NCI-H146 treated with DMSO at 0.1 percent for 48 hours (cell line): ENCODE results near the gene PPP1R3A.

Experiments used
- DNase-seq: peaks from one replicate; lab custom pipeline; 2025; ENCODE audit not compliant: unreplicated experiment; lab: John Stamatoyannopoulos, UW

PPP1R3A gene

DNA sequence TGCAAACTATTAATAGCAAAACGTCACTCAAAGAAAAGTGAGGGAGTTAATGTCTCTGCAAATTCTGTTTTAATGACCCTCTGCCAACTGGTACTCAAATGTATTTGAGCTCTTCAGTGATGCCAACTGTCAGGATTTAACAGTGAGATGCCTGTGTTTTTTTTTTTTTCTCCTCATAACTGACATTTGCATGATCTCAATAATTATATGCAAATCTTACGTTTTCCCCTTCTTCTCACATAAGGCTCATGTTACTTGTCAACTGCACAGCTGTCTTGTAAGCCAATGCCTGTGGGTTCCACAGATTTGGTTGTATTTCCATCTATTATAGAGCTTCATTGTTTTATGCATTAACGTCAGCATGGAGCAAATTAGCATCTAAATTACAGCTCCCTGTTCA, 38.2 kb downstream of the PPP1R3A start:
- no peak for DNase-seq

GRCh38 chr7:113878394-113878992, 40.3 kb downstream of the PPP1R3A start:
- no peak for DNase-seq

DNA sequence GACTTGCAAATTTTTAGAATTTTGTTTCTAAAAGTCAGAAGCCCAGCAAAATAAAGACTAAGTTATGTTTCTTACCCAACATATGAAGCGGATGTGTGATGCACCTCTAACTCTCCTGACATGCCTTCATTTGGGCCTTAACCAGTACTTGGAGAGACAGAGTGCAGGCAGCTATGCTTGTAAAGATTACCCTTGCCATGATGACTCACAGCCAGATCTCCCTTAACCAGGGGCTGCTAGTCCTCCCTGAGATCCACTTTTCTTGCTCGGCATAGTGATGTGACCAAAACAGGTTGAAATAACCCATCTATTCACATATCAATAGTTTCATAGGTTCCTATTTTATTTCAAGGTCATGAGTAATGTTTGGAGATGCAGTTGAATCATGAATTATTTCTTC, 43.6 kb downstream of the PPP1R3A start:
- no peak for DNase-seq

DNA sequence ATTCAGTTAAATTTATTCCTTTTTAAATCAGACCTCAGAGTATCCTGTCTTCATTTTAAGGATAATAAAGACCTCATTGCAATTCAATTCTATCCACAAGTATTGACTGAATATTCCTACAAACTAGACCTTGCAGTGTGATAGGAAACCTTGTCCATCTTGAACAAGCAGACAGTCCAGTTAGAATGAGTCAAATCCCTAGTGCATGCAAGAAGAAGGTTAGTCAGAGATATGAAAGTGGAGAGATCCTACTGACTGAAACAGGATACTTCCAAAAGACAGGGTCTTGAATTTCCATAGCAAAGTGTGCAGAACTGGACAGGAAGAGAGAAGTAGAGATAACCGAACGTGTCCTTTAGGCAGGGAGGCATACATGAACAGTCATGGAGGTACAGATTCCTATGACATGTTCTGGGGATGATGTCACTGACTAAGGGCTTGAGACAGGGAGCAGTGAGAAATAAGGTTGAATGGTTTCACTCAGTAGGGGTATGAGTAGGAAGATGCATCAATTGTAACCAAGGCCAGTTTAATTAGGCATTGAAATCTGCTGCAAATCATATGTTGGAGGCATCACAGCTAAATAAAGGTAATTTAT, 45.2 kb downstream of the PPP1R3A start:
- DNase-seq: no peak

DNA sequence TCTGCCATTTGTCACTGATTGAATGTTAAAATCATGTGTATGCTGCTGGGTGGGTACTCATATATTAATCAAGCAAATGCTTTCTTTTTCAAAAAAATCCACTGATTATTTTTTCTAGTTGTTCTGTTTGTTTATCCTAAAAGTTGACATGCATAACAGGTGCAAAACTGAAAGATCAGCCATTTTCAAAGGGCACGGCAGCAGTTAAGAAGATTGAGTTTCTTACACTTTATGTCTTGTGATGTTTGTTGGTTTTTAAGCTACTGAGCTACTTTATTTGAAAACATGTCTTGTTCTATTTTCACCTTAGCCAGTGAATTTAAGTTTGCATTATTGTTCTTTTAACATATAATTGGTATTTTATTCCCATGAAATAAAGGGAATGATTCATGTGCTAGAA, 45.8 kb downstream of the PPP1R3A start:
- no peak for DNase-seq

DNA sequence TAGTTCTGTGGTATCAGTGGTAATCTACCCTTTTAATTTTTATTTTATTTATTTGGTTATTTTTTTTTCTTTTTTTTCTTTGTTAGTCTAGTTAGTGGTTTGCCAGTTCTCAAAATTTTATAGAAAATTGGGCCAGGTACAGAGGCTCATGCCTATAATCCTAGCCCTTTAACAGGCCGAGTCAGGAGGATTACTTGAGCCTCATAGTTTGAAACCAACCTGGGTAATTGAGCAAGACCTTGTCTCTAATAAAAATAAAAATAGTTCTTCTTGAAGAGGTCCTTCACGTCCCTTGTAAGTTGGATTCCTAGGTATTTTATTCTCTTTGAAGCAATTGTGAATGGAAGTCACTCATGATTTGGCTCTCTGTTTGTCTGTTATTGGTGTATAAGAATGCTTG, 51.5 kb downstream of the PPP1R3A start:
- DNase-seq: no peak

GRCh38 chr7:113856010-113856409, 62.8 kb downstream of the PPP1R3A start:
- no peak for DNase-seq

GRCh38 chr7:113840954-113841353, 77.9 kb downstream of the PPP1R3A start:
- DNase-seq: no peak

DNA sequence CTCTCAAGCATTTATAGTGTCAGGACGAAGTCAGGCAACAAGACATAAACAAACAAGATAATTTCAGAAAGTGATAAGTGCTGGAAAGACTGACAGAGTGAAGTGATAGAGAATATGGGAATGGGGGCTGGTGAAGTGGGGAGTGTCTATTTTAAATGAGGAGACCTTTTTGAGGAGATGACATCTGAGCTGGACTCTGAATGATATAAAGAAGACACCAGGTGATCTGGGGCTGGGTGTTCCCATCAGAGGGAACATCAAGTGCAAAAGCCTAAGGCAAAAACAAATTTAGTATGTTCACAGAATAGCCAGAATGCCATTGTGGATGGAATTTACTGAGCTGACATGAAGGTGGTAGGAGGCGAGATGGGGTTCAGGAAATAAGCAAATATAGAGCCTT, 83.4 kb downstream of the PPP1R3A start:
- DNase-seq: no peak

DNA sequence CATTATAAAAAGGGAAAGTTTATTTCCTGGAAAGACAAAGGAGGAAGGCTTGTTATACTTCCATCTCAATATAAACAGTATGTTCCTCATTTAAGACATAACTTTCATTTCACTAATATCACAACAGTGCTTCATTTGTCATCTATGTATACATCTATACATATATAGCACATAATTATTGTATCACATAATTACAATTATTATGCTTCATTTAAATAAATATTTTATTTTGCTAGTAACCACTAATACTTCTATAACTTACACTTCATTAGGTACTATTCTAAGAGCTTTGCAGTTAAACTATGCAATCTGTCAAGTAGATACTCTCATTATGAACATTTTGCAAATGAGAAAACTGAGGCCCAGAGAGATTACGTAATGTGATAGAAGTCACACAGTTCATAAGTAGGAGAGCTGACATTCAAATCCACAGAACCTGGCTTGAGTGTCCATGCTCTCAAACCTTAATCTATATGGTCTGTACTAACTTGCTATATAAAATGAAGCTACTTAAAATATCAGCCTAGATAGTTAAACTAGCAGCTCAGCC, 86.5 kb downstream of the PPP1R3A start:
- no peak for DNase-seq

- DNase-seq: no peak
Observed at GRCh38 chr7:113831556-113831955, 87.3 kb downstream of the PPP1R3A start.

- DNase-seq: no peak
Observed at GRCh38 chr7:113828581-113828980, 90.2 kb downstream of the PPP1R3A start.
